HepG2 (cell line): ENCODE results near the gene TLN1. TPM values are rescaled to one million over a fixed set of nuclear protein-coding genes. Genes with fewer than 3 reads are reported as not detected.

Source experiments
- CBX1 ChIP-seq: IDR thresholded peaks from one replicate; pipeline ENCODE4 v1.6.1; 2016; ENCODE audit warnings: antibody characterized with exemption, low read depth
- HBP1 ChIP-seq: IDR thresholded peaks from 2 replicates; pipeline ENCODE4 v1.6.1; 2016; ENCODE audit warnings: low read depth, control low read depth
- HOXA3 ChIP-seq: sonication (generic); formaldehyde crosslinking; IDR thresholded peaks from 2 replicates; pipeline ENCODE4 v1.5.0; 2020; ENCODE audit warnings: missing genetic modification reagents
- JUN ChIP-seq: sonication (generic); formaldehyde crosslinking; IDR thresholded peaks from 2 replicates; pipeline ENCODE4 v1.4.0; 2020; ENCODE audit warnings: mild to moderate bottlenecking, missing genetic modification reagents
- KDM1A ChIP-seq: IDR thresholded peaks from 2 replicates; pipeline ENCODE4 v1.6.1; 2016; ENCODE audit warnings: missing compliant biosample characterization
- KDM3A ChIP-seq: IDR thresholded peaks from 2 replicates; pipeline ENCODE4 v1.6.1; 2018; ENCODE audit warnings: low read depth, missing compliant biosample characterization
- MXD1 ChIP-seq: sonication (generic); formaldehyde crosslinking; IDR thresholded peaks from 2 replicates; pipeline ENCODE4 v1.4.0; 2020; ENCODE audit warnings: mild to moderate bottlenecking, missing genetic modification reagents
- MXD4 ChIP-seq: IDR thresholded peaks from 2 replicates; pipeline ENCODE4 v1.6.1; 2016; ENCODE audit warnings: mild to moderate bottlenecking, missing biosample characterization, missing genetic modification reagents
- NR3C1 ChIP-seq: sonication (generic); formaldehyde crosslinking; IDR thresholded peaks from 2 replicates; pipeline ENCODE4 v1.4.0; 2020; ENCODE audit warnings: missing genetic modification reagents
- RORA ChIP-seq: sonication (generic); formaldehyde crosslinking; IDR thresholded peaks from 2 replicates; pipeline ENCODE4 v1.5.0; 2020; ENCODE audit warnings: mild to moderate bottlenecking, missing genetic modification reagents, moderate library complexity
- ZBTB42 ChIP-seq: sonication (generic); formaldehyde crosslinking; IDR thresholded peaks from 2 replicates; pipeline ENCODE4 v1.5.0; 2020; ENCODE audit warnings: mild to moderate bottlenecking, missing genetic modification reagents
- ZMAT3 ChIP-seq: sonication (generic); formaldehyde crosslinking; conservative IDR thresholded peaks from 2 replicates; pipeline ENCODE4 v1.7.0; 2021; ENCODE audit warnings: missing genetic modification reagents
- ZNF614 ChIP-seq: IDR thresholded peaks from 2 replicates; pipeline ENCODE4 v1.6.1; 2018; ENCODE audit warnings: missing biosample characterization, missing genetic modification reagents, inconsistent platforms, borderline replicate concordance
- polyA plus RNA-seq, 8 experiments: library from polyadenylated mRNA; depleted of rRNA in 3 of 8; stranded (reverse) in 7 of 8; unstranded in 1 of 8; fragments of >200 nt; fragmentation: Illumina TruSeq in 4 of 8; extraction: Trizol in 4 of 8; gene quantifications; 2 replicates each; pipeline versions ENCODE4 v1.2.1 to v1.2.3, GENCODE V29; 2011 to 2016; ENCODE audit warnings: low read depth in 4 of 8, missing spikeins in 1 of 8, mixed read lengths in 1 of 8; ENCODE audit not compliant: insufficient read depth in 1 of 8
- total RNA-seq, 5 experiments: library from RNA; depleted of rRNA; stranded (reverse); fragments of >200 nt; fragmentation: Illumina TruSeq; extraction: Trizol; gene quantifications; 2 replicates each; pipeline ENCODE4 v1.2.3, GENCODE V29; 2016; ENCODE audit warnings: low read depth in 1 of 5
- TF ChIP-seq, protein P1 (sequence below): sonication (generic); formaldehyde crosslinking; IDR thresholded peaks from 2 replicates; pipeline ENCODE4 v1.5.0; 2020; ENCODE audit warnings: missing genetic modification reagents
- TF ChIP-seq, protein P2 (sequence below): sonication (generic); formaldehyde crosslinking; conservative IDR thresholded peaks from 2 replicates; pipeline ENCODE4 v1.4.0; 2020; ENCODE audit warnings: missing genetic modification reagents
- TF ChIP-seq, protein P3 (sequence below): sonication (generic); formaldehyde crosslinking; IDR thresholded peaks from 2 replicates; pipeline ENCODE4 v1.8.0; 2022; ENCODE audit warnings: missing genetic modification reagents, mild to moderate bottlenecking, moderate library complexity, borderline replicate concordance

The TLN1 gene
- total and polyA plus RNA-seq, 2 of the 13 experiments (the other 11 are each of a cell fraction or from before 2014, with no cell fraction given): 35.2 to 51.8 TPM

DNA sequence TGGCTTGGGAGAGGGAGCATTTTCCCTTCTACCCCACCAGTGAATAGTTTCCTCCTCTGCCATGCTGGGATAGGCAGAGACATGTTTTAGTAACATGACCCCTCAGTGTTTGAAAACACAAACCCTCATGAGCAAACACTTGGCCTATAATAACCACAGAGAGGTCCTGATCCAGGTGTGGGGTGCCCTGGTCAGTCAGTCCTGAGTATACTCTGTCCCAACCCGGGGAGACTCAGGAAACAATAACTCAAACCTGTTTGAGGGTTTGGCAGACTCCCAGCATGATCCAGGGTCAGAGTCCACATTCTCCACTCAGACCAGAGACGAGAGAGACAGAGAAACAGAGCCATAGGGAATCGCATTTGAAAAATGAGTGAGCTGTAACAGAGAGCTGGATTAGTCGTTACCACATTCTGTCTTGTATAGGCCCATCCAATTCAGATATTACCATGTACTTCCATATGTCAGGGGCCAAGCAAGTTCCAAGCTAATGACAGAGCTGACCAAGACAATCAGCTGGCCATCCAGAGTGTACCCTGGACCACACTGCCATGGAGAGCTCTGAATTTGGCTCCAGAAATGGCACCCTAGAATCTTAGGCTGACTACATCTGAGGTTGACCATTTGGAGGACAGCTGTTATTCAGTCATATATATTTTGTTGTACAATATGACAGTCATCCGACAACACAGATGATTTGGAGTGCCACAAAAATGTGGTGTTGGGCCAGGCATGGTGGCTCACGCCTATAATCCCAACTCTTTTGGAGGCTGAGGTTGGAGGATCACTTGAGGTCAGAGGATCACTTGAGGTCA lies 62.5 kb downstream of the TLN1 start (continued):
- peak; percentile 19 for TF ChIP-seq CBX1
- no peak for TF ChIP-seq ZMAT3
- TF ChIP-seq ZNF614 (CRISPR knock-in tag): no peak
- TF ChIP-seq KDM3A (CRISPR knock-in tag): no peak
- TF ChIP-seq ZBTB42 (CRISPR knock-in tag): no peak
- TF ChIP-seq, protein P1, sequence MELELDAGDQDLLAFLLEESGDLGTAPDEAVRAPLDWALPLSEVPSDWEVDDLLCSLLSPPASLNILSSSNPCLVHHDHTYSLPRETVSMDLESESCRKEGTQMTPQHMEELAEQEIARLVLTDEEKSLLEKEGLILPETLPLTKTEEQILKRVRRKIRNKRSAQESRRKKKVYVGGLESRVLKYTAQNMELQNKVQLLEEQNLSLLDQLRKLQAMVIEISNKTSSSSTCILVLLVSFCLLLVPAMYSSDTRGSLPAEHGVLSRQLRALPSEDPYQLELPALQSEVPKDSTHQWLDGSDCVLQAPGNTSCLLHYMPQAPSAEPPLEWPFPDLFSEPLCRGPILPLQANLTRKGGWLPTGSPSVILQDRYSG (CRISPR knock-in tag): no peak
- no peak for TF ChIP-seq JUN (CRISPR knock-in tag)
- TF ChIP-seq, protein P2, sequence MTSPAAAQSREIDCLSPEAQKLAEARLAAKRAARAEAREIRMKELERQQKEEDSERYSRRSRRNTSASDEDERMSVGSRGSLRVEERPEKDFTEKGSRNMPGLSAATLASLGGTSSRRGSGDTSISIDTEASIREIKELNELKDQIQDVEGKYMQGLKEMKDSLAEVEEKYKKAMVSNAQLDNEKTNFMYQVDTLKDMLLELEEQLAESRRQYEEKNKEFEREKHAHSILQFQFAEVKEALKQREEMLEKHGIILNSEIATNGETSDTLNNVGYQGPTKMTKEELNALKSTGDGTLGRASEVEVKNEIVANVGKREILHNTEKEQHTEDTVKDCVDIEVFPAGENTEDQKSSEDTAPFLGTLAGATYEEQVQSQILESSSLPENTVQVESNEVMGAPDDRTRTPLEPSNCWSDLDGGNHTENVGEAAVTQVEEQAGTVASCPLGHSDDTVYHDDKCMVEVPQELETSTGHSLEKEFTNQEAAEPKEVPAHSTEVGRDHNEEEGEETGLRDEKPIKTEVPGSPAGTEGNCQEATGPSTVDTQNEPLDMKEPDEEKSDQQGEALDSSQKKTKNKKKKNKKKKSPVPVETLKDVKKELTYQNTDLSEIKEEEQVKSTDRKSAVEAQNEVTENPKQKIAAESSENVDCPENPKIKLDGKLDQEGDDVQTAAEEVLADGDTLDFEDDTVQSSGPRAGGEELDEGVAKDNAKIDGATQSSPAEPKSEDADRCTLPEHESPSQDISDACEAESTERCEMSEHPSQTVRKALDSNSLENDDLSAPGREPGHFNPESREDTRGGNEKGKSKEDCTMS: no peak
- 0 out of 2 replicates have a peak, but pooled peaks have one; percentile 28 for TF ChIP-seq KDM1A
- no peak for TF ChIP-seq HBP1
- TF ChIP-seq, protein P3, sequence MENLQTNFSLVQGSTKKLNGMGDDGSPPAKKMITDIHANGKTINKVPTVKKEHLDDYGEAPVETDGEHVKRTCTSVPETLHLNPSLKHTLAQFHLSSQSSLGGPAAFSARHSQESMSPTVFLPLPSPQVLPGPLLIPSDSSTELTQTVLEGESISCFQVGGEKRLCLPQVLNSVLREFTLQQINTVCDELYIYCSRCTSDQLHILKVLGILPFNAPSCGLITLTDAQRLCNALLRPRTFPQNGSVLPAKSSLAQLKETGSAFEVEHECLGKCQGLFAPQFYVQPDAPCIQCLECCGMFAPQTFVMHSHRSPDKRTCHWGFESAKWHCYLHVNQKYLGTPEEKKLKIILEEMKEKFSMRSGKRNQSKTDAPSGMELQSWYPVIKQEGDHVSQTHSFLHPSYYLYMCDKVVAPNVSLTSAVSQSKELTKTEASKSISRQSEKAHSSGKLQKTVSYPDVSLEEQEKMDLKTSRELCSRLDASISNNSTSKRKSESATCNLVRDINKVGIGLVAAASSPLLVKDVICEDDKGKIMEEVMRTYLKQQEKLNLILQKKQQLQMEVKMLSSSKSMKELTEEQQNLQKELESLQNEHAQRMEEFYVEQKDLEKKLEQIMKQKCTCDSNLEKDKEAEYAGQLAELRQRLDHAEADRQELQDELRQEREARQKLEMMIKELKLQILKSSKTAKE (CRISPR knock-in tag): peak; percentile 53; the same call in 1 of the 2 replicates
- peak; percentile 42 for TF ChIP-seq HOXA3
- TF ChIP-seq NR3C1 (CRISPR knock-in tag): no peak
- peak; percentile 55; the same call in 1 of the 2 replicates for TF ChIP-seq MXD4
- no peak for TF ChIP-seq MXD1 (CRISPR knock-in tag)
- no peak for TF ChIP-seq RORA (CRISPR knock-in tag)
